Skeletal muscle tissue (tissue), 4 donors: Measurements from ENCODE around the gene ENO2. TPM values are rescaled to one million over a fixed set of nuclear protein-coding genes. Genes with fewer than 3 reads are reported as not detected.
A peak's percentile ranks its signal among the peaks of the same experiment; 100 is the strongest.
"Not testable (repeated sequence)": the region's sequence is repeated elsewhere in the genome, so short reads cannot be mapped to it uniquely, and the experiment has no call there.

Experiments used
- H3K27ac ChIP-seq: one replicate; pipeline ENCODE4 v1.7.0; 2013; ENCODE audit warnings: mild to moderate bottlenecking, low read depth, low read length, inconsistent platforms
- H3K27me3 ChIP-seq, 3 donors: one replicate each; pipeline ENCODE4 v1.7.0; 2013; ENCODE audit warnings: low read length in 3 of 3; ENCODE audit not compliant: control insufficient read depth in 3 of 3, insufficient read depth in 3 of 3
- H3K36me3 ChIP-seq, 3 donors: one replicate each; pipeline ENCODE4 v1.7.0; 2013; ENCODE audit warnings: low read length in 3 of 3; ENCODE audit not compliant: control insufficient read depth in 3 of 3, insufficient read depth in 3 of 3
- H3K4me1 ChIP-seq, 3 donors: one replicate each; pipeline ENCODE4 v1.7.0; 2013; ENCODE audit warnings: low read length in 3 of 3, mild to moderate bottlenecking in 3 of 3; ENCODE audit not compliant: control insufficient read depth in 3 of 3, insufficient read depth in 3 of 3
- H3K4me3 ChIP-seq, 3 donors: one replicate each; pipeline ENCODE4 v1.7.0; 2013; ENCODE audit warnings: low read length in 3 of 3
- H3K9ac ChIP-seq, 3 donors: one replicate each; pipeline ENCODE4 v1.7.0; 2013; ENCODE audit warnings: low read length in 3 of 3, mild to moderate bottlenecking in 3 of 3, moderate library complexity in 2 of 3, low read depth in 1 of 3
- H3K9me3 ChIP-seq, 3 donors: one replicate each; pipeline ENCODE4 v1.7.0; 2013; ENCODE audit warnings: low read length in 3 of 3; ENCODE audit not compliant: control insufficient read depth in 3 of 3
- total RNA-seq: library from RNA; depleted of rRNA; stranded (reverse); fragments of >200 nt; gene quantifications from one replicate; pipeline ENCODE4 v1.2.3, GENCODE V29; 2014
- donor health status: Osteomylitis.

Gene ENO2
- total RNA-seq, 1 donor from 2014 or later: 2.6 TPM

DNA sequence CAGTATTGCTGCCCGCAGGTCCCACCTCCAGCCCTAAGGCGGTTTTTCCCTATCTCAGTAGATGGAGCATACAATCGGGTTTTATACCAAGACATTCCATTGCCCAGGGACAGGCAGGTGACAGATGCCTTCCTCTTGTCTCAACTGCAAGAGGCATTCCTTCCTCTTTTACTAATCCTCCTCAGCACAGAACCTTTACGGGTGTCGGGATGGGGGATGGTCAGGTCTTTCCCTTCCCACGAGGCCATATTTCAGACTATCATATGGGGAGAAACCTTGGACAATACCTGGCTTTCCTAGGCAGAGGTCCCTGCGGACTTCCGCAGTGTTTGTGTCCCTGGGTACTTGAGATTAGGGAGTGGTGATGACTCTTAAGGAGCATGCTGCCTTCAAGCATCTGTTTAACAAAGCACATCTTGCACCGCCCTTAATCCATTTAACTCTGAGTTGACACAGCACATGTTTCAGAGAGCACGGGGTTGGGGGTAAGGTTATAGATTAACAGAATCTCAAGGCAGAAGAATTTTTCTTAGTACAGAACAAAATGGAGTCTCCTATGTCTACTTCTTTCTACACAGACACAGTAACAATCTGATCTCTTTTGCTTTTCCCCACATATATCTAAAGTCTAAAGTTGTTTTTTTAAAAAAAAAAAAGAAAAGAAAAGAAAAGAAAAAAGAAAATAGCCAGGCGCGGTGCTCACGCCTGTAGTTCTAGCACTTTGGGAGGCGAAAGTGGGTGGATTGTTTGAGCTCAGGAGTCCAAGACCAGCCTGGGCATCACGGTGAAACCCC lies 28.0 kb upstream of the ENO2 start:
- peaks cover 8 to 19% (median 9%) of the 10 kb centered on the region in 3 donors for H3K36me3 ChIP-seq
- H3K4me1 ChIP-seq, H3K9ac ChIP-seq, H3K27ac ChIP-seq, H3K27me3 ChIP-seq, H3K9me3 ChIP-seq, H3K4me3 ChIP-seq: not testable (repeated sequence)

DNA sequence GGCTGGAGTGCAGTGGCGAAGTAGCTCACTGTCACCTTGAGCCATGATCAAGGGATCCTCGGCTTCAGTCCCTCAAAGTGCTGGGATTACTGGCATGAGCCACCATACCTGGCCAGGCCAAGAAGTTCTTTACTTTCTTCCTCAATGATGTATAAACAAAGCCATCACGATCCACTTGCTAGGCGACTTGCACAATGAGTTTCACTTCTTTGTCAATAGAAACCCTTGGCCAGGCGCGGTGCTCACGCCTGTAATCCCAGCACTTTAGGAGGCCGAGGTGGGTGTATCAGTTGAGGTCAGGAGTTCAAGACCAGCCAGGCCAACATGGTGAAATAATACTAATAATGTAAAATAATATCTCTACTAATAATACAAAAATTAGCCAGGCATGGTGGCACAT lies 26.9 kb upstream of the ENO2 start:
- H3K9ac ChIP-seq: no peak overlapping the region
- H3K9me3 ChIP-seq: no peaks in the 10 kb centered on the region
- peaks cover 9 to 13% (median 11%) of the 10 kb centered on the region in 3 donors for H3K4me1 ChIP-seq
- H3K36me3 ChIP-seq: peaks cover 8 to 17% (median 9%) of the 10 kb centered on the region in 3 donors
- H3K27me3 ChIP-seq: no peaks in the 10 kb centered on the region
- H3K4me3 ChIP-seq: no peak overlapping the region
- H3K27ac ChIP-seq: no peak overlapping the region

- no peaks in the 10 kb centered on the region for H3K9me3 ChIP-seq
- H3K36me3 ChIP-seq: peaks cover 7 to 17% (median 8%) of the 10 kb centered on the region in 3 donors
These were observed 26.0 kb upstream of the ENO2 start for GRCh38 chr12:6888360-6888759.

GRCh38 chr12:6888794-6889193 lies 25.6 kb upstream of the ENO2 start:
- not testable (repeated sequence) for H3K4me3 ChIP-seq, H3K9me3 ChIP-seq, H3K27me3 ChIP-seq, H3K27ac ChIP-seq, H3K9ac ChIP-seq
- peaks cover 5 to 13% (median 6%) of the 10 kb centered on the region in 3 donors for H3K36me3 ChIP-seq
- H3K4me1 ChIP-seq: peaks cover 9 to 13% (median 11%) of the 10 kb centered on the region in 3 donors

More at GRCh38 chr12:6888360-6888759, 26.0 kb upstream of the ENO2 start:
- Histone ChIP-seq H3K9ac (no peak overlapping the region), H3K27ac (no peak overlapping the region), H3K27me3 (no peaks in the 10 kb centered on the region), H3K4me3 (no peak overlapping the region), H3K4me1 (peaks cover 9 to 13% (median 11%) of the 10 kb centered on the region in 3 donors)

- not testable (repeated sequence) for H3K4me3 ChIP-seq, H3K9me3 ChIP-seq, H3K9ac ChIP-seq, H3K36me3 ChIP-seq, H3K27me3 ChIP-seq
- Histone ChIP-seq H3K27ac (peak overlapping the region; percentile 86), H3K4me1 (peaks cover 9 to 13% (median 11%) of the 10 kb centered on the region in 3 donors)
These were observed 24.4 kb upstream of the ENO2 start for GRCh38 chr12:6889775-6890573.

DNA sequence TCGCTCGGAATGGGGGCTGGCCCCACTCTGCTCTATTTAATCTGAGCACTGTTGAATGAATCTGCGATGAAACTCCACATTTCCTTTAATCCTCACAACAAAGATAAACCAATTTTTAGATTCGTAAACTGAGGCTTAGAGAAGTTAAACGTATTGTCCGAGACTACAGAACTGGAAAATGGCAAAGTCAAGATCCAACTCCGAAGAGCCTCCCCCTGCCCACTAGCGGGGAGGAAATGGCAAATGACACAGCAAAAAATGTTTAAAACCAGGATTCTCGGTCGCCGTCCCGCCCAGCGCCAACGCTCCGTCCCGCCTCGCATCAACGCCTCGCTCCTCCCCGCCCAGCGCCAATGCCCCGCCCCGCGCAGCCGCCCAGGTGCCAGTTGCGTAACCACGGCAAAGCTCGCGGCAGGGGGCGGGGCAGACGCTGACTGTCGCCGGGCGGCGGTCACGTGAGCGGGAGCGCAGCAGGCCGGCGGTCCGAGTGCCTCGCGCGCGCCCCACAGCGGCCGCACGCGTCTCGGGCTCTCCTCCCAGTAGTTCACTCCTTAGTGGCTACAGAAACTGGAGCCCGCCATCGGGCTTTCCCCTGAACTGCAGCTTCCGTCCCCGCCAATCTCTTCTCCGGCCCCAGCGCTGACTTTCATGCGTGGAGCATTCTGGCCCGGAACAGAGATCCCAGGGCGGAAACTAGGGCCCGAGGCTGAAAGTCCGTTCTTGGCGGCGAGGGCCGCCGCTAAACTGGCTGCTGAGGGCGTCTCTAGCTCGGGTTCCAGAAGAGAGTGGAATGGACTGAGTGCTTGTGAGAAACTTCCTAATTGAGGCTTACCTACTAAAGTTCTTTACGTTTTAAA lies 23.4 kb upstream of the ENO2 start:
- Histone ChIP-seq H3K4me1 (peaks cover 9 to 13% (median 11%) of the 10 kb centered on the region in 3 donors), H3K27ac (peak overlapping the region; percentile 86), H3K27me3 (no peaks in the 10 kb centered on the region), H3K4me3 (peak overlapping the region; percentile 84 to 89 (median 86)), H3K9ac (peak overlapping the region; percentile 84 to 92 (median 84)), H3K9me3 (no peaks in the 10 kb centered on the region), H3K36me3 (no peaks in the 10 kb centered on the region)

DNA sequence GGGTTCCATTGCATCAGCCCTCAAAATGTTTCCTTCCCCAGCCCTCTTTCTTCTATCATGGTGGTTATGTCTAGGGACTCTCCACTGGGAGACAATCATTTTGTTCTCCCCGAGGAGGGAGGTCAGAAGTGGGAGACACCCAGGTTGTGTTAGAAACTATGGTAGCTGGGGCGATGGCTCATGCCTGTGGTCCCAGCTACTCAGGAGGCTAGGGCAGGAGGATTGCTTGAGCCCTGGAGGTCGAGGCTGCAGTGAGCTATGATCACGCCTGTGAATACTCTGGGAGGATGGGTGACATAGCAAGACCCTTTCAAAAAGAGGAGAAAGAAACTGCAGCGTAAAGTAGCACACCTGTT lies 22.8 kb upstream of the ENO2 start:
- H3K36me3 ChIP-seq: no peaks in the 10 kb centered on the region
- peak overlapping the region; percentile 86 for H3K27ac ChIP-seq
- peaks cover 9 to 13% (median 11%) of the 10 kb centered on the region in 3 donors for H3K4me1 ChIP-seq
- no peaks in the 10 kb centered on the region for H3K9me3 ChIP-seq
- H3K27me3 ChIP-seq: no peaks in the 10 kb centered on the region
- peak overlapping the region; percentile 76 to 92 (median 84) for H3K9ac ChIP-seq
- peak overlapping the region; percentile 66 to 89 (median 84) for H3K4me3 ChIP-seq

GRCh38 chr12:6892683-6893082 lies 21.7 kb upstream of the ENO2 start:
- H3K9ac ChIP-seq, H3K36me3 ChIP-seq, H3K27me3 ChIP-seq, H3K9me3 ChIP-seq, H3K4me3 ChIP-seq, H3K27ac ChIP-seq: not testable (repeated sequence)
- H3K4me1 ChIP-seq: peaks cover 9 to 13% (median 11%) of the 10 kb centered on the region in 3 donors

DNA sequence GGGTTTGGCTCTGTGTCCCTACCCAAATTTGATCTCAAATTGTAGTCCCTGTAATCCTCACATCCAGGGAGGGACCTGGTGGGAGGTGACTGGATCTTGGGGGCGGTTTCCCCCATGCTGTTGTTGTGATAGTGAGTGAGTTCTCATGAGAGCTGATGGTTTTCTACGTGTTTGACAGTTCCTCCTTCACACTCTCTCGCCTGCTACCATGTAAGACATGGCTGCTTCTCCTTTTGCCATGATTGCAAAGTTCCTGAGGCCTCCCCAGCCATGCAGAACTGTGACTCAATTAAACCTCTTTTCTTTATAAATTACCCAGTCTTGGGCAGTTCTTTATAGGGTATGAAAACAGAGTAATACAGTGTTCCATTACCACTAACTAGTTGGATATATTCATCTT lies 20.1 kb upstream of the ENO2 start:
- Histone ChIP-seq H3K9ac (no peak overlapping the region), H3K27ac (no peak overlapping the region), H3K27me3 (no peaks in the 10 kb centered on the region), H3K4me1 (peaks cover 9 to 13% (median 11%) of the 10 kb centered on the region in 3 donors), H3K36me3 (no peaks in the 10 kb centered on the region), H3K9me3 (no peaks in the 10 kb centered on the region), H3K4me3 (no peak overlapping the region)
